Endothelial cell (in vitro differentiated cells): ENCODE results near the gene RELCH. TPM values are rescaled to one million over a fixed set of nuclear protein-coding genes. Genes with fewer than 3 reads are reported as not detected.

Source experiments
- DNase-seq: peaks from one replicate; pipeline ENCODE4 v3.0.0; 2021; ENCODE audit warnings: low spot score
- H3K27ac Mint-ChIP-seq: one replicate; pipeline ENCODE4 v1.8.0; 2021; ENCODE audit warnings: mixed read lengths, inconsistent platforms; ENCODE audit not compliant: unreplicated experiment
- H3K27me3 Mint-ChIP-seq: one replicate; pipeline ENCODE4 v1.8.0; 2021; ENCODE audit warnings: mild to moderate bottlenecking, moderate library complexity, mixed read lengths, inconsistent platforms; ENCODE audit not compliant: unreplicated experiment
- H3K36me3 Mint-ChIP-seq: one replicate; pipeline ENCODE4 v1.8.0; 2021; ENCODE audit warnings: mild to moderate bottlenecking, low read depth, mixed read lengths, inconsistent platforms; ENCODE audit not compliant: unreplicated experiment
- H3K4me1 Mint-ChIP-seq: one replicate; pipeline ENCODE4 v1.8.0; 2021; ENCODE audit warnings: mild to moderate bottlenecking, mixed read lengths, inconsistent platforms; ENCODE audit not compliant: unreplicated experiment
- H3K4me3 Mint-ChIP-seq: one replicate; pipeline ENCODE4 v1.8.0; 2021; ENCODE audit warnings: mild to moderate bottlenecking, mixed read lengths, inconsistent platforms; ENCODE audit not compliant: unreplicated experiment
- H3K9me3 Mint-ChIP-seq: one replicate; pipeline ENCODE4 v1.8.0; 2021; ENCODE audit warnings: mixed read lengths, inconsistent platforms; ENCODE audit not compliant: unreplicated experiment
- total RNA-seq: library from RNA; stranded (reverse); fragmentation: NEBNext Ultra II Directional; extraction: Animal tissue kit (Norgen Biotek cat#: 25700); gene quantifications from one replicate; pipeline ENCODE4 v1.2.1, GENCODE V29; 2021; ENCODE audit not compliant: unreplicated experiment
- TF ChIP-seq, protein P1 (sequence below): fragments of 200-600 bp; sonication (generic); IDR thresholded peaks from one replicate; pipeline ENCODE4 v1.5.0; 2021; ENCODE audit warnings: antibody characterized with exemption; ENCODE audit not compliant: unreplicated experiment

Gene RELCH
- total RNA-seq, 1 donor from 2014 or later: 27.3 TPM

GRCh38 chr18:62236252-62236651, 49.2 kb downstream of the RELCH start:
- TF ChIP-seq, protein P1, sequence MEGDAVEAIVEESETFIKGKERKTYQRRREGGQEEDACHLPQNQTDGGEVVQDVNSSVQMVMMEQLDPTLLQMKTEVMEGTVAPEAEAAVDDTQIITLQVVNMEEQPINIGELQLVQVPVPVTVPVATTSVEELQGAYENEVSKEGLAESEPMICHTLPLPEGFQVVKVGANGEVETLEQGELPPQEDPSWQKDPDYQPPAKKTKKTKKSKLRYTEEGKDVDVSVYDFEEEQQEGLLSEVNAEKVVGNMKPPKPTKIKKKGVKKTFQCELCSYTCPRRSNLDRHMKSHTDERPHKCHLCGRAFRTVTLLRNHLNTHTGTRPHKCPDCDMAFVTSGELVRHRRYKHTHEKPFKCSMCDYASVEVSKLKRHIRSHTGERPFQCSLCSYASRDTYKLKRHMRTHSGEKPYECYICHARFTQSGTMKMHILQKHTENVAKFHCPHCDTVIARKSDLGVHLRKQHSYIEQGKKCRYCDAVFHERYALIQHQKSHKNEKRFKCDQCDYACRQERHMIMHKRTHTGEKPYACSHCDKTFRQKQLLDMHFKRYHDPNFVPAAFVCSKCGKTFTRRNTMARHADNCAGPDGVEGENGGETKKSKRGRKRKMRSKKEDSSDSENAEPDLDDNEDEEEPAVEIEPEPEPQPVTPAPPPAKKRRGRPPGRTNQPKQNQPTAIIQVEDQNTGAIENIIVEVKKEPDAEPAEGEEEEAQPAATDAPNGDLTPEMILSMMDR: no peak
- Mint-ChIP-seq H3K4me1 (no peaks in the 10 kb centered on the region), H3K27ac (no peak overlapping the region), H3K9me3 (no peaks in the 10 kb centered on the region), H3K4me3 (no peak overlapping the region), H3K27me3 (no peaks in the 10 kb centered on the region), H3K36me3 (peaks cover 18% of the 10 kb centered on the region)
- no peak for DNase-seq

DNA sequence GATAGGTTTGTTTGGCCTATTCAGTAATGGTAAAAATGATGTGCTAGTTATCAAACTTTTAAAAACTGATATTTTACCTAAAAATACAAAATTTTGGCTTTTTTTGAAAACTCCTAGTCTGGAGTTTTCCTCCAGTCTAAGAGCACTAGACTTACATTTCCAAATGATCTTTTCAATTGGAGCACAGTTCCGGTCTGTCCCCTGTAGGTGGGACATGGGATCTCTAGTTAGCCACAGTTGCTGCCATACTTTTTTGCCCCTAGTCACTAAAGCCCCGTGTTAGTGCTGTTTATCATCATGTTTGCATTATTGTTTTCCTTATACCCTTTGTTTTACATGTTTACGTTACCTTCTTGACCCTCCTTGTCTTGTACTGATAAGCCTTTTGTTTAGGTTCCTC, 52.4 kb downstream of the RELCH start:
- Mint-ChIP-seq H3K4me1 (no peaks in the 10 kb centered on the region), H3K9me3 (no peaks in the 10 kb centered on the region), H3K27ac (no peak overlapping the region), H3K4me3 (no peak overlapping the region), H3K36me3 (peaks cover 11% of the 10 kb centered on the region), H3K27me3 (no peaks in the 10 kb centered on the region)
- no peak for DNase-seq
- TF ChIP-seq, protein P1: no peak

GRCh38 chr18:62242955-62243354, 55.9 kb downstream of the RELCH start:
- no peak for DNase-seq
- Mint-ChIP-seq H3K9me3 (no peaks in the 10 kb centered on the region), H3K4me1 (no peaks in the 10 kb centered on the region), H3K27ac (no peak overlapping the region), H3K27me3 (no peaks in the 10 kb centered on the region), H3K4me3 (no peak overlapping the region), H3K36me3 (peaks cover 11% of the 10 kb centered on the region)
- TF ChIP-seq, protein P1: no peak

DNA sequence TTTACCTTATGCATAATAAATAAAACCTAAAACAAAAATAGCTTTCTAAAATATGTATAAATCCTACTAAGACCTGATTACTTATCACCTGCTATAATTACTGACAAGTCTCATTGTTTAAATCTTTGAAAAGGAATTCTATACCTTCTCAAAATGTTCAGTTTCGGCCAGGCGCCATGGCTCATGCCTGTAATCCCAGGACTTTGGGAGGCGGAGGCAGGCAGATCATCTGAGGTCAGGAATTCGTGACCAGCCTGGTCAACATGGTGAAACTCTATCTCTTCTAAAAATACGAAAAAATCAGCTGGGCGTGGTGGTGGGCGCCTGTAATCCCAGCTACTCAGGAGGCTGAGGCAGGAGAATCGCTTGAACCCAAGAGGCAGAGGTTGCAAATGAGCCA, 58.1 kb downstream of the RELCH start:
- DNase-seq: no peak
- Mint-ChIP-seq H3K27me3 (no peaks in the 10 kb centered on the region), H3K4me1 (no peaks in the 10 kb centered on the region), H3K4me3 (no peak overlapping the region), H3K9me3 (no peaks in the 10 kb centered on the region), H3K27ac (no peak overlapping the region), H3K36me3 (peaks cover 8% of the 10 kb centered on the region)
- TF ChIP-seq, protein P1: no peak

GRCh38 chr18:62245699-62246098, 58.6 kb downstream of the RELCH start:
- Mint-ChIP-seq H3K9me3 (no peaks in the 10 kb centered on the region), H3K4me1 (no peaks in the 10 kb centered on the region), H3K36me3 (peaks cover 6% of the 10 kb centered on the region), H3K27ac (no peak overlapping the region), H3K4me3 (no peak overlapping the region), H3K27me3 (no peaks in the 10 kb centered on the region)
- no peak for DNase-seq
- TF ChIP-seq, protein P1: no peak
